Heart right ventricle (tissue), 16 donors: ENCODE data around the gene TMEM126A. TPM values are rescaled to one million over a fixed set of nuclear protein-coding genes. Genes with fewer than 3 reads are reported as not detected.
A peak's percentile ranks its signal among the peaks of the same experiment; 100 is the strongest.
"Not testable (repeated sequence)": the region's sequence is repeated elsewhere in the genome, so short reads cannot be mapped to it uniquely, and the experiment has no call there.

Source experiments
- ATAC-seq, 8 donors: fragments of 200-7000 bp; cut with Tn5 transposase; one replicate each; pipeline ENCODE4 v1.9.1; 2020; ENCODE audit warnings: mild to moderate bottlenecking in 8 of 8, moderate library complexity in 8 of 8, moderate number of reproducible peaks in 1 of 8
- DNase-seq, 2 donors: peaks; one replicate each; pipeline ENCODE4 v3.0.0-alpha.2; 2020
- H3K27ac ChIP-seq, 10 donors: fragments of 200-600 bp; sonication (generic) in 2 of 10; one replicate each; pipeline versions ENCODE4 v1.5.0 to v1.8.0; 2020 to 2022; ENCODE audit warnings: mild to moderate bottlenecking in 3 of 10
- H3K27me3 ChIP-seq, 7 donors: fragments of 200-600 bp; one replicate each; pipeline ENCODE4 v1.8.0; 2021 to 2022; ENCODE audit warnings: mild to moderate bottlenecking in 2 of 7
- H3K36me3 ChIP-seq, 9 donors: fragments of 200-600 bp; sonication (generic) in 1 of 9; one replicate each; pipeline versions ENCODE4 v1.5.0 to v1.8.0; 2020 to 2022; ENCODE audit warnings: mild to moderate bottlenecking in 2 of 9
- H3K4me1 ChIP-seq, 9 donors: fragments of 200-600 bp; sonication (generic) in 1 of 9; one replicate each; pipeline versions ENCODE4 v1.5.0 to v1.8.0; 2020 to 2022; ENCODE audit warnings: mild to moderate bottlenecking in 4 of 9
- H3K4me3 ChIP-seq, 10 donors: fragments of 200-600 bp; sonication (generic) in 2 of 10; one replicate each; pipeline versions ENCODE4 v1.5.0 to v1.8.0; 2020 to 2022; ENCODE audit warnings: mild to moderate bottlenecking in 7 of 10, moderate library complexity in 2 of 10
- H3K9me3 ChIP-seq, 11 donors: fragments of 200-600 bp in 10 of 11; sonication (generic) in 2 of 11; one replicate each; pipeline versions ENCODE4 v1.5.0 to v1.8.0; 2013 to 2022; ENCODE audit warnings: mild to moderate bottlenecking in 2 of 11, control low read depth in 1 of 11, moderate library complexity in 1 of 11
- CTCF ChIP-seq, 9 donors: fragments of 200-600 bp; sonication (generic) in 2 of 9; IDR thresholded peaks; one replicate each; pipeline versions ENCODE4 v1.5.0 to v1.8.0; 2021 to 2022; ENCODE audit warnings: antibody characterized with exemption in 9 of 9, mild to moderate bottlenecking in 5 of 9, moderate library complexity in 1 of 9
- WGBS, 2 donors: extraction: QIAGEN DNeasy Blood & Tissue Kit; methylation state at CpG; one replicate each; pipeline ENCODE4 v1.1.7; 2013; ENCODE audit warnings: inconsistent platforms in 1 of 2; 5-methylcytosine and 5-hydroxymethylcytosine counted together
- intact Hi-C, 10 donors: fragments of 100-400 bp; cut with DNase I; formaldehyde crosslinking; loops; one replicate each; pipeline versions ENCODE4 v1.11.1 to v1.14.2; 2022
- long read RNA-seq, 3 donors: library from polyadenylated mRNA; unstranded; transcript quantifications; one replicate each; pipeline ENCODE4 v2.0.0, GENCODE V29; 2020 to 2021
- polyA plus RNA-seq, 2 donors: library from polyadenylated mRNA; stranded (reverse); fragments of 200-250 nt; gene quantifications; one replicate each; pipeline ENCODE4 v1.2.3, GENCODE V29; 2013
- total RNA-seq, 10 donors: library from RNA; stranded (reverse); fragmentation: NEBNext Ultra II Directional in 3 of 10; extraction: Animal tissue kit (Norgen Biotek cat#: 25700) in 3 of 10; gene quantifications; one replicate each; pipeline versions ENCODE4 v1.2.1 to v1.2.4, GENCODE V29; 2021 to 2023
- donor health status: Arrhythmogenic right ventricular cardiomyopathy.
- donor health status: ischemic (EF 13 %, LVEDD 7.1; RV severe dilation, severe dysfunction).
- donor health status: healthy with polysubstance abuse.
- donor health status: DM: no; HTN: yes; CAD: no.
- donor health status: DM: no; HTN: no; CAD: no.
- donor health status: ischemic (EF 25% LVEDD 6.9; RV normal size, moderate dysfunction).
- donor health status: ischemic (EF 25% LVEDD 5.7; RV mildly dilated, moderate dysfunction).
- donor health status: healthy.
- donor health status: DM: yes; HTN: yes; CAD: no.
- donor health status: Ischemic cardiomyopathy.
- donor health status: ischemic (EF 35%, LVEDD 5.7; RV mildly dilated, moderate dysfunction).
- donor health status: nonischemic (EF 11% LVEDD 7.7; RV severe dilation, severe dysfunction).
- donor health status: DM: yes; HTN: yes; CAD: no.
- donor health status: PGD.
- donor health status: ischemic (EF 29% LVEDD 5.4; RV normal size, mild dysfunction).
- donor health status: nonischemic (EF 23%, LVEDD 6.1; RV moderate dilation, normal function).

Gene TMEM126A
- total RNA-seq (10 to 100 TPM; 56.9 to 79.3 (median 67.3) TPM), polyA plus RNA-seq (100 to 1,000 TPM; 107 to 153 TPM)
- long read RNA-seq, donor 1, transcript TMEM126A-201 (5 exons, 739 nt), result major isoform, 15 of 19 reads
- long read RNA-seq, donor 1, partial matches to known transcripts, result 0 of 19 reads
- long read RNA-seq, donor 1, other reads (novel, unspliced or antisense), result 0 of 19 reads
- long read RNA-seq, donor 2, transcript TMEM126A-201 (5 exons, 739 nt), result major isoform, 9 of 14 reads
- long read RNA-seq, donor 2, partial matches to known transcripts, result 2 of 14 reads
- long read RNA-seq, donor 2, other reads (novel, unspliced or antisense), result 1 of 14 reads
- long read RNA-seq, donor 3, partial matches to known transcripts, result 1 of 3 reads
- long read RNA-seq, donor 3, other reads (novel, unspliced or antisense), result 1 of 3 reads

- Histone ChIP-seq H3K9me3 (no peaks in the 10 kb centered on the region), H3K27me3 (peaks cover 0 to 18% (median 0%) of the 10 kb centered on the region in 7 donors), H3K4me3 (peak within 1 kb of the TSS; percentile 53 to 79 (median 68)), H3K36me3 (peaks cover 0 to 25% (median 0%) of the 10 kb centered on the region in 9 donors), H3K27ac (peak within 1 kb of the TSS in 9 of 10 donors; percentile 57 to 89 (median 83)), H3K4me1 (peaks cover 0 to 39% (median 22%) of the 10 kb centered on the region in 9 donors)
- ATAC-seq (peak; percentile 97 to 100 (median 99)), DNase-seq (peak; percentile 88 to 89)
- no peak for TF ChIP-seq CTCF (IDR thresholded peaks at IDR 0.05)
- intact Hi-C loops, result loop anchor here in 1 of 10 donors (2.0 kb wide), 2 partner anchors 15 to 19 kb away; partner anchors contain the start of gene TMEM126B
- 0% methylated on average over 33 of the region's 33 CpGs for WGBS, 2 donors
Measured at GRCh38 chr11:85647604-85648299, at the start of gene TMEM126A. Gene TMEM126A, plus strand, starts transcription at chr11:85647967. Its CDS starts 2,289 bp downstream, at chr11:85650256.

- intact Hi-C loops, result loop anchor here in 7 of 10 donors (5.0 to 10.0 kb wide), 4 partner anchors 226 to 814 kb away; no protein-coding TSS in a partner anchor
- Histone ChIP-seq H3K9me3 (no peaks in the 10 kb centered on the region), H3K27me3 (no peaks in the 10 kb centered on the region), H3K4me1 (peaks cover 0 to 5% (median 0%) of the 10 kb centered on the region in 9 donors), H3K27ac (no peak overlapping the region), H3K4me3 (no peak overlapping the region), H3K36me3 (no peaks in the 10 kb centered on the region)
- DNase-seq, result no peak
- no peak for TF ChIP-seq CTCF (IDR thresholded peaks at IDR 0.05)
- 71% methylated on average over 5 of the region's 5 CpGs for WGBS, 2 donors
- no peak for ATAC-seq
Measured at GRCh38 chr11:85599083-85599482, 48.7 kb upstream of the TMEM126A start.

- H3K36me3 ChIP-seq, result no peaks in the 10 kb centered on the region
- peaks cover 0 to 14% (median 4%) of the 10 kb centered on the region in 11 donors for H3K9me3 ChIP-seq
- H3K4me1 ChIP-seq, result peaks cover 0 to 5% (median 0%) of the 10 kb centered on the region in 9 donors
- no peaks in the 10 kb centered on the region for H3K27me3 ChIP-seq
- 94 to 96% methylated on average over 2 of the region's 2 CpGs for WGBS, 2 donors
- no peak overlapping the region for H3K4me3 ChIP-seq
- ATAC-seq, result no peak
- intact Hi-C loops, result no loop called here
- no peak overlapping the region for H3K27ac ChIP-seq
- DNase-seq, result no peak
- TF ChIP-seq CTCF (IDR thresholded peaks at IDR 0.05), result no peak
Measured at GRCh38 chr11:85602526-85603213, 45.1 kb upstream of the TMEM126A start.

DNA sequence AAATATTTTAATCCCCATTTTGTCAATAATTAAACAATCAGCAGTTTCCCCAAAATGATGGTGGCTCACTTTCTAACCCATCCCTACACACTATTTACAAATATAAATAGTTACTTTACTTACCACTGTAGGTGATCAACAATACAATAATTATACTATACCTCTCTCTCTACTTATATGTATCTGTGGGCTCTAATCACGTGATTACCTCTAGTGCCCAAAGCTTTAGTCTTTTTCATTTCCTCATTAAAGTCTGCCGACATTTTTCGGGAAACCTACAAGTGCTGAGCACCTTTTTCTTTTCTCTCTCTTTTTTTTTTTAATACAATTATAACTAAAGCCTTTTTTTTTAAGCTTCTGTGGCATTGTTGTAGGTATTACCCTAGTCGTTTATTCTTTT, 44.5 kb upstream of the TMEM126A start:
- no peak for ATAC-seq

DNA sequence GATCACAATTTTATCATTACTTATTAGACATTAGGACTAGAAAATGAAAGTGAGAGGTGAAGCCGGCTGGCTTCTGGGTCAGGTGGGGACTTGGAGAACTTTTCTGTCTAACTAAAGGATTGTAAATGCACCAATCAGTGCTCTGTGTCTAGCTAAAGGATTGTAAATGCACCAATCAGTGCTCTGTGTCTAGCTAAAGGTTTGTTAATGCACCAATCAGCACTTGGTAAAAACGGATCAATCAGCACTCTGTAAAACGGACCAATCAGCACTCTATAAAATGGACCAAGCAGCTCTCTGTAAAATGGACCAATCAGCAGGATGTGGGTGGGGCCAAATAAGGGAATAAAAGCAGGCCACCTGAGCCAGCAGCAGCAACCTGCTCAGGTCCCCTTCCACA, 41.5 kb upstream of the TMEM126A start:
- not testable (repeated sequence) for ATAC-seq

More for the DNA sequence above, 44.5 kb upstream of the TMEM126A start:
- DNase-seq, result no peak
- intact Hi-C loops, result no loop called here
- TF ChIP-seq CTCF (IDR thresholded peaks at IDR 0.05), result no peak
- H3K4me1 ChIP-seq, result peaks cover 0 to 5% (median 0%) of the 10 kb centered on the region in 9 donors
- no peak overlapping the region for H3K4me3 ChIP-seq
- H3K27me3 ChIP-seq, result no peaks in the 10 kb centered on the region
- H3K9me3 ChIP-seq, result peaks cover 0 to 18% (median 4%) of the 10 kb centered on the region in 11 donors
- H3K36me3 ChIP-seq, result no peaks in the 10 kb centered on the region
- 87 to 94% methylated on average over 4 of the region's 4 CpGs for WGBS, 2 donors
- no peak overlapping the region for H3K27ac ChIP-seq

DNA sequence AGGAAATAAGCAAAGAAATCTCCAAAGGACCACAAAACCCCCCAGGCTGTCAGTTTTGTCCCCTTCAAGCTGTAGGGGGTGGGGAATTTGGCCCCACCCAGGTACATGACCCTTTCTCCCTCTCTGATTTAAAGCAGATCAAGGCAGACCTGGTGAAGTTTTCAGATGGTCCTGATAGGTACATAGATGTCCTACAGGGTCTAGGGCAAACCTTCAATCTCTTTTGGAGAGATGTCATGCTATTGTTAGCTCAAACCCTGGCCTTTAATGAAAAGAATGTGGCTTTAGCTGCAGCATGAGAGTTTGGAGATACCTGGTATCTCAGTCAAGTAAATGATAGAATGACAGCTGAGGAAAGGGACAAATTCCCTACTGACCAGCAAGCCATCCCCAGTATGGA, 39.1 kb upstream of the TMEM126A start:
- H3K27me3 ChIP-seq, H3K27ac ChIP-seq, DNase-seq, H3K4me3 ChIP-seq, H3K36me3 ChIP-seq, ATAC-seq, intact Hi-C loops, H3K4me1 ChIP-seq: not testable (repeated sequence)
- peaks cover 0 to 18% (median 4%) of the 10 kb centered on the region in 11 donors for H3K9me3 ChIP-seq

More for the DNA sequence above, 41.5 kb upstream of the TMEM126A start:
- intact Hi-C loops, H3K4me3 ChIP-seq, H3K27ac ChIP-seq, H3K36me3 ChIP-seq, H3K27me3 ChIP-seq, H3K4me1 ChIP-seq, DNase-seq: not testable (repeated sequence)
- 97 to 99% methylated on average over 3 of the region's 3 CpGs for WGBS, 2 donors
- peaks cover 0 to 18% (median 4%) of the 10 kb centered on the region in 11 donors for H3K9me3 ChIP-seq
